SK-N-SH (cell line): ENCODE data around the gene KLHL14. TPM values are rescaled to one million over a fixed set of nuclear protein-coding genes. Genes with fewer than 3 reads are reported as not detected.

Experiments
- CTCF ChIA-PET: fragments of 300-600, 350-600 bp; formaldehyde crosslinking; extraction: SDS; loops from one replicate; lab custom pipeline; 2021; lab: Yijun Ruan, JAX
- POLR2A ChIA-PET: fragments of 350-600 bp; sonication (Branson Sonifier 250); formaldehyde crosslinking; extraction: SDS; loops from one replicate; lab custom pipeline; 2020; ENCODE audit warnings: antibody characterized with exemption, inconsistent platforms; lab: Yijun Ruan, JAX
- DNase-seq: peaks from one replicate; pipeline ENCODE4 v3.0.0; 2012
- H2AFZ ChIP-seq: fragments of 200-600 bp; sonication (generic); 2 replicates; pipeline ENCODE4 v1.8.1; 2016; ENCODE audit warnings: antibody characterized with exemption, mild to moderate bottlenecking, low read depth
- H3F3A ChIP-seq: fragments of 200-600 bp; sonication (generic); replicated peaks from 2 replicates; pipeline ENCODE3; 2016; ENCODE audit warnings: antibody characterized with exemption, mild to moderate bottlenecking; ENCODE audit not compliant: insufficient read depth
- H3K27ac ChIP-seq, 2 experiments: fragments of 200-500 bp in 1 of 2; fragments of 200-600 bp in 1 of 2; sonication (Bioruptor generic) in 1 of 2; sonication (generic), shearing (Covaris generic) in 1 of 2; 2 replicates each; pipeline versions ENCODE4 v1.5.1 to v1.6.1; 2014 to 2016; ENCODE audit warnings: low read depth in 2 of 2, inconsistent platforms in 1 of 2, low read length in 1 of 2, mild to moderate bottlenecking in 1 of 2, mixed read lengths in 1 of 2
- H3K27me3 ChIP-seq: fragments of 200-600 bp; sonication (generic), shearing (Covaris generic); 2 replicates; pipeline ENCODE4 v1.6.1; 2016; ENCODE audit warnings: mixed run types; ENCODE audit not compliant: insufficient read depth
- H3K36me3 ChIP-seq, 2 experiments: fragments of 200-500 bp in 1 of 2; fragments of 200-600 bp in 1 of 2; sonication (Bioruptor generic) in 1 of 2; sonication (generic) in 1 of 2; replicated peaks in 1 of 2; 2 replicates each; pipeline versions ENCODE3 to v1.5.1; 2014 to 2016; ENCODE audit warnings: low read length in 1 of 2, mild to moderate bottlenecking in 1 of 2; ENCODE audit not compliant: insufficient read depth in 2 of 2, control insufficient read depth in 1 of 2
- H3K4me1 ChIP-seq, 2 experiments: fragments of 200-500 bp in 1 of 2; fragments of 200-600 bp in 1 of 2; sonication (Bioruptor generic) in 1 of 2; sonication (generic), shearing (Covaris generic) in 1 of 2; 2 replicates each; pipeline versions ENCODE4 v1.5.1 to v1.6.1; 2014 to 2016; ENCODE audit warnings: low read depth in 1 of 2, low read length in 1 of 2, mixed run types in 1 of 2; ENCODE audit not compliant: insufficient read depth in 2 of 2, control insufficient read depth in 1 of 2
- H3K4me2 ChIP-seq: fragments of 200-600 bp; sonication (generic), shearing (Covaris generic); 2 replicates; pipeline ENCODE4 v1.6.1; 2017; ENCODE audit warnings: mixed run types
- H3K4me3 ChIP-seq, 2 experiments: fragments of 200-500 bp in 1 of 2; fragments of 200-600 bp in 1 of 2; sonication (Bioruptor generic) in 1 of 2; sonication (generic), shearing (Covaris generic) in 1 of 2; 2 replicates each; pipeline versions ENCODE4 v1.5.1 to v1.8.1; 2014 to 2016; ENCODE audit warnings: low read depth in 2 of 2, inconsistent platforms in 1 of 2, low read length in 1 of 2, mild to moderate bottlenecking in 1 of 2, mixed read lengths in 1 of 2, moderate library complexity in 1 of 2
- H3K79me2 ChIP-seq: fragments of 200-600 bp; sonication (generic); 2 replicates; pipeline ENCODE4 v1.8.1; 2017; ENCODE audit warnings: mild to moderate bottlenecking; ENCODE audit not compliant: insufficient read depth
- H3K9ac ChIP-seq: fragments of 200-600 bp; sonication (generic); 2 replicates; pipeline ENCODE4 v1.6.1; 2017; ENCODE audit warnings: mixed run types
- H3K9me2 ChIP-seq: fragments of 200-600 bp; sonication (generic); 2 replicates; pipeline ENCODE4 v1.6.1; 2017; ENCODE audit warnings: mixed run types
- H3K9me3 ChIP-seq: fragments of 200-600 bp; sonication (generic); 2 replicates; pipeline ENCODE4 v1.6.1; 2017; ENCODE audit warnings: mixed run types, mild to moderate bottlenecking, moderate library complexity
- H4K20me1 ChIP-seq: fragments of 200-600 bp; sonication (generic); 2 replicates; pipeline ENCODE4 v1.6.1; 2017; ENCODE audit warnings: mild to moderate bottlenecking, mixed run types; ENCODE audit not compliant: insufficient read depth
- EP300 ChIP-seq, 2 experiments: IDR thresholded peaks; 2 replicates each; pipeline versions ENCODE4 v1.4.0 to v1.6.1; 2012; ENCODE audit warnings: borderline replicate concordance in 1 of 2, low read depth in 1 of 2, low read length in 1 of 2
- FOSL2 ChIP-seq: IDR thresholded peaks from 2 replicates; pipeline ENCODE4 v1.4.0; 2012; ENCODE audit warnings: low read depth, mild to moderate bottlenecking, moderate library complexity, borderline replicate concordance
- FOXM1 ChIP-seq: IDR thresholded peaks from 2 replicates; pipeline ENCODE4 v1.4.0; 2012; ENCODE audit warnings: low read depth, mild to moderate bottlenecking
- GABPA ChIP-seq: IDR thresholded peaks from 2 replicates; pipeline ENCODE4 v1.4.0; 2012; ENCODE audit warnings: low read depth, mild to moderate bottlenecking
- GATA2 ChIP-seq: sonication (generic); formaldehyde crosslinking; IDR thresholded peaks from 2 replicates; pipeline ENCODE4 v1.5.0; 2020; ENCODE audit warnings: mild to moderate bottlenecking, missing genetic modification reagents
- JUND ChIP-seq: IDR thresholded peaks from 2 replicates; pipeline ENCODE4 v1.4.0; 2012
- MAX ChIP-seq: IDR thresholded peaks from 2 replicates; pipeline ENCODE4 v1.4.0; 2012; ENCODE audit warnings: low read depth
- MEF2A ChIP-seq: IDR thresholded peaks from 2 replicates; pipeline ENCODE4 v1.4.0; 2012; ENCODE audit warnings: low read depth, borderline replicate concordance
- NFIC ChIP-seq: IDR thresholded peaks from 2 replicates; pipeline ENCODE4 v1.4.0; 2012; ENCODE audit warnings: borderline replicate concordance
- NRF1 ChIP-seq: IDR thresholded peaks from 2 replicates; pipeline ENCODE4 v1.6.1; 2012; ENCODE audit warnings: low read depth, mild to moderate bottlenecking, low read length
- RAD21 ChIP-seq: IDR thresholded peaks from 2 replicates; pipeline ENCODE4 v1.6.1; 2012; ENCODE audit warnings: mild to moderate bottlenecking, low read length
- RFX5 ChIP-seq: IDR thresholded peaks from 2 replicates; pipeline ENCODE4 v1.6.1; 2012; ENCODE audit warnings: mild to moderate bottlenecking, improper control_type of control experiment, low read length
- SIN3A ChIP-seq: IDR thresholded peaks from 2 replicates; pipeline ENCODE4 v1.6.1; 2012; ENCODE audit warnings: low read depth, mild to moderate bottlenecking, low read length, moderate library complexity, borderline replicate concordance
- SMC3 ChIP-seq: IDR thresholded peaks from 2 replicates; pipeline ENCODE4 v1.6.1; 2012; ENCODE audit warnings: low read depth, low read length, improper control_type of control experiment
- TCF12 ChIP-seq: IDR thresholded peaks from 2 replicates; pipeline ENCODE4 v1.4.0; 2012
- TEAD4 ChIP-seq: IDR thresholded peaks from 2 replicates; pipeline ENCODE4 v1.4.0; 2012; ENCODE audit warnings: mild to moderate bottlenecking, borderline replicate concordance; ENCODE audit not compliant: insufficient read depth
- USF1 ChIP-seq: IDR thresholded peaks from 2 replicates; pipeline ENCODE4 v1.4.0; 2012; ENCODE audit warnings: low read depth, borderline replicate concordance
- YY1 ChIP-seq: IDR thresholded peaks from 2 replicates; pipeline ENCODE4 v1.4.0; 2012; ENCODE audit warnings: low read depth, mild to moderate bottlenecking
- WGBS: methylation state at CpG from one replicate; pipeline ENCODE4 v1.1.6; 2017; ENCODE audit warnings: low lambda C conversion rate; 5-methylcytosine and 5-hydroxymethylcytosine counted together
- polyA plus RNA-seq, 3 experiments: library from polyadenylated mRNA; depleted of rRNA; stranded (reverse); fragments of >200 nt; gene quantifications; 2 replicates each; pipeline ENCODE4 v1.2.3, GENCODE V29; 2012
- TF ChIP-seq, protein P1 (sequence below): IDR thresholded peaks from 2 replicates; pipeline ENCODE4; 2012

KLHL14 gene
- polyA plus RNA-seq, 1 of the 3 experiments (the other 2 are of a cell fraction), result not detected

- no peaks in the 10 kb centered on the region for H4K20me1 ChIP-seq
- no peak for TF ChIP-seq RAD21
- no peak for TF ChIP-seq MAX
- TF ChIP-seq FOSL2, result no peak
- no peak for TF ChIP-seq USF1
- TF ChIP-seq TCF12, result no peak
- ChIA-PET POLR2A (no interaction called here), CTCF (interaction anchor here (1.6 kb wide), 1 partner anchor 11 kb away, joined by 4 read pairs; no protein-coding TSS in a partner anchor)
- H3K4me3 ChIP-seq, result no peak overlapping the region
- no peak for DNase-seq
- WGBS, result 20% methylated on average over 3 of the region's 3 CpGs
- H3K27ac ChIP-seq, result no peak overlapping the region
- peaks cover 0 to 2% of the 10 kb centered on the region in 2 experiments; a peak in 2 of 4 replicates for H3K4me1 ChIP-seq
- no peaks in the 10 kb centered on the region for H3K9me3 ChIP-seq
- no peaks in the 10 kb centered on the region for H3K79me2 ChIP-seq
- H3K4me2 ChIP-seq, result no peak overlapping the region
- H3F3A ChIP-seq, result no peaks in the 10 kb centered on the region
- no peaks in the 10 kb centered on the region for H3K36me3 ChIP-seq
- no peak overlapping the region for H3K9ac ChIP-seq
- no peaks in the 10 kb centered on the region for H3K9me2 ChIP-seq
- no peak overlapping the region for H2AFZ ChIP-seq
- no peaks in the 10 kb centered on the region for H3K27me3 ChIP-seq
These were observed 77.3 kb downstream of the KLHL14 start for GRCh38 chr18:32695534-32695933.

DNA sequence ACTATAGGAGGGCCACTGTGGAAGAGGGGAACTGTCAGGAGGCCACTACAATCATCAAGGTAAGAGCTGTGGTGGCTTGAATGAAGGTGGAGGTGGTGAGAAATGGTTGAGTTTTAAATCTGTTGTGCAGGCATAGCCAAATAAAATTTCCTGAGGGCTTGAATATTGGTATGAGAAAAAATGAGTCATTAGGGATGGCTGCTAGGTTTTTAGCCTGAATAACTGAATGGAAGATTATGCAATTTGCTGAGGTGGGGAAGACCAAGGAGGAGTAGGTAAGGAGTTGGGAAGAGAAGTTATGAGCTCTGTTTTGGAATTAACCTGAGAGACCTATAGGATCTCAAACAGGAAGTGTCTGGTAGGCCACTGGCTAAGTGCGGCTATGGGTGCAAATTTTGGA lies 84.0 kb downstream of the KLHL14 start:
- H3K4me1 ChIP-seq, result no peaks in the 10 kb centered on the region

More for the DNA sequence above, 84.0 kb downstream of the KLHL14 start:
- no peak overlapping the region for H2AFZ ChIP-seq
- CTCF ChIA-PET, result no interaction called here
- 62% methylated on average over 1 of the region's 1 CpG for WGBS
- DNase-seq, result no peak
- no peaks in the 10 kb centered on the region for H4K20me1 ChIP-seq
- no peaks in the 10 kb centered on the region for H3K27me3 ChIP-seq
- no peak for TF ChIP-seq FOXM1
- TF ChIP-seq TEAD4, result no peak
- no peak for TF ChIP-seq NRF1
- no peak for TF ChIP-seq RFX5
- no peak for TF ChIP-seq GABPA
- TF ChIP-seq FOSL2, result no peak
- no peak for TF ChIP-seq SIN3A
- no peak for TF ChIP-seq GATA2
- TF ChIP-seq MAX, result no peak
- TF ChIP-seq EP300 (IDR thresholded peaks at IDR 0.05; ENCODE audit: borderline replicate concordance in 1 of 2, low read depth in 1 of 2, low read length in 1 of 2), result no peak
- TF ChIP-seq TCF12, result no peak
- no peak for TF ChIP-seq JUND
- TF ChIP-seq USF1, result no peak
- TF ChIP-seq NFIC, result no peak
- no peak for TF ChIP-seq YY1
- no peak for TF ChIP-seq MEF2A
- TF ChIP-seq SMC3, result no peak
- TF ChIP-seq, protein P1, sequence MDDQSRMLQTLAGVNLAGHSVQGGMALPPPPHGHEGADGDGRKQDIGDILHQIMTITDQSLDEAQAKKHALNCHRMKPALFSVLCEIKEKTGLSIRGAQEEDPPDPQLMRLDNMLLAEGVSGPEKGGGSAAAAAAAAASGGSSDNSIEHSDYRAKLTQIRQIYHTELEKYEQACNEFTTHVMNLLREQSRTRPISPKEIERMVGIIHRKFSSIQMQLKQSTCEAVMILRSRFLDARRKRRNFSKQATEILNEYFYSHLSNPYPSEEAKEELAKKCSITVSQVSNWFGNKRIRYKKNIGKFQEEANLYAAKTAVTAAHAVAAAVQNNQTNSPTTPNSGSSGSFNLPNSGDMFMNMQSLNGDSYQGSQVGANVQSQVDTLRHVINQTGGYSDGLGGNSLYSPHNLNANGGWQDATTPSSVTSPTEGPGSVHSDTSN, result no peak
- TF ChIP-seq, all 33 proteins: peak for 0
- no peak overlapping the region for H3K9ac ChIP-seq
- no peaks in the 10 kb centered on the region for H3K36me3 ChIP-seq
- H3K4me2 ChIP-seq, result no peak overlapping the region
- no peaks in the 10 kb centered on the region for H3K9me3 ChIP-seq
- no peaks in the 10 kb centered on the region for H3K79me2 ChIP-seq
- H3F3A ChIP-seq, result no peaks in the 10 kb centered on the region
- H3K9me2 ChIP-seq, result no peaks in the 10 kb centered on the region
- POLR2A ChIA-PET, result no interaction called here
- no peak overlapping the region for H3K4me3 ChIP-seq
- H3K27ac ChIP-seq, result no peak overlapping the region
